ENCODE data around the gene SLC39A11. TPM values are rescaled to one million over a fixed set of nuclear protein-coding genes. Genes with fewer than 3 reads are reported as not detected.
A peak's percentile ranks its signal among the peaks of the same experiment; 100 is the strongest.

The SLC39A11 gene
- total RNA-seq, 1 experiment from 2014 or later: 56.1 TPM

GRCh38 chr17:72667096-72668063, 425.1 kb downstream of the SLC39A11 start:
- Histone ChIP-seq H3K36me3 (ENCODE audit: control insufficient read depth, insufficient read depth, low read length) (no peaks in the 10 kb centered on the region), H3K4me3 (ENCODE audit: low read depth in 2 of 2, low read length in 2 of 2) (no peak overlapping the region), H3K27me3 (ENCODE audit: control insufficient read depth, insufficient read depth, low read length) (no peaks in the 10 kb centered on the region), H3K27ac (ENCODE audit: low read length) (no peak overlapping the region), H3K4me1 (ENCODE audit: control insufficient read depth, insufficient read depth, low read length) (peaks cover 13% of the 10 kb centered on the region), H3K9me3 (ENCODE audit: control insufficient read depth, insufficient read depth, low read depth, low read length) (peaks cover 4% of the 10 kb centered on the region; the same call in 1 of the 2 replicates)
- POLR2A ChIA-PET: no interaction called here
- TF ChIP-seq POLR2AphosphoS5 (IDR thresholded peaks at IDR 0.05; ENCODE audit: low read depth, low read length) (no peak), REST (IDR thresholded peaks at IDR 0.05; ENCODE audit: insufficient read depth in 1 of 2, low read depth in 2 of 2, low read length in 1 of 2) (no peak), SIN3A (IDR thresholded peaks at IDR 0.05; ENCODE audit: borderline replicate concordance, insufficient read depth, low read depth, low read length) (no peak), TCF7L2 (IDR thresholded peaks at IDR 0.05; ENCODE audit: low read depth, low read length) (no peak)
- TF ChIP-seq, protein P1, sequence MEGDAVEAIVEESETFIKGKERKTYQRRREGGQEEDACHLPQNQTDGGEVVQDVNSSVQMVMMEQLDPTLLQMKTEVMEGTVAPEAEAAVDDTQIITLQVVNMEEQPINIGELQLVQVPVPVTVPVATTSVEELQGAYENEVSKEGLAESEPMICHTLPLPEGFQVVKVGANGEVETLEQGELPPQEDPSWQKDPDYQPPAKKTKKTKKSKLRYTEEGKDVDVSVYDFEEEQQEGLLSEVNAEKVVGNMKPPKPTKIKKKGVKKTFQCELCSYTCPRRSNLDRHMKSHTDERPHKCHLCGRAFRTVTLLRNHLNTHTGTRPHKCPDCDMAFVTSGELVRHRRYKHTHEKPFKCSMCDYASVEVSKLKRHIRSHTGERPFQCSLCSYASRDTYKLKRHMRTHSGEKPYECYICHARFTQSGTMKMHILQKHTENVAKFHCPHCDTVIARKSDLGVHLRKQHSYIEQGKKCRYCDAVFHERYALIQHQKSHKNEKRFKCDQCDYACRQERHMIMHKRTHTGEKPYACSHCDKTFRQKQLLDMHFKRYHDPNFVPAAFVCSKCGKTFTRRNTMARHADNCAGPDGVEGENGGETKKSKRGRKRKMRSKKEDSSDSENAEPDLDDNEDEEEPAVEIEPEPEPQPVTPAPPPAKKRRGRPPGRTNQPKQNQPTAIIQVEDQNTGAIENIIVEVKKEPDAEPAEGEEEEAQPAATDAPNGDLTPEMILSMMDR (IDR thresholded peaks at IDR 0.05): no peak
- in situ Hi-C loops (cut with HindIII; ENCODE audit: low pct_unique_long_range_greater_than_20kb, low sequenced_read_pairs) (no loop called here), intact Hi-C loops (cut with micrococcal nuclease; ENCODE audit: unreplicated experiment) (no loop called here)
- DNase-seq (ENCODE audit: low read depth, low spot score) (no peak), ATAC-seq (peak; percentile 39)
- no TSS peak for BruUV-seq (replicated peaks)
- CTCF ChIA-PET: no interaction called here

DNA sequence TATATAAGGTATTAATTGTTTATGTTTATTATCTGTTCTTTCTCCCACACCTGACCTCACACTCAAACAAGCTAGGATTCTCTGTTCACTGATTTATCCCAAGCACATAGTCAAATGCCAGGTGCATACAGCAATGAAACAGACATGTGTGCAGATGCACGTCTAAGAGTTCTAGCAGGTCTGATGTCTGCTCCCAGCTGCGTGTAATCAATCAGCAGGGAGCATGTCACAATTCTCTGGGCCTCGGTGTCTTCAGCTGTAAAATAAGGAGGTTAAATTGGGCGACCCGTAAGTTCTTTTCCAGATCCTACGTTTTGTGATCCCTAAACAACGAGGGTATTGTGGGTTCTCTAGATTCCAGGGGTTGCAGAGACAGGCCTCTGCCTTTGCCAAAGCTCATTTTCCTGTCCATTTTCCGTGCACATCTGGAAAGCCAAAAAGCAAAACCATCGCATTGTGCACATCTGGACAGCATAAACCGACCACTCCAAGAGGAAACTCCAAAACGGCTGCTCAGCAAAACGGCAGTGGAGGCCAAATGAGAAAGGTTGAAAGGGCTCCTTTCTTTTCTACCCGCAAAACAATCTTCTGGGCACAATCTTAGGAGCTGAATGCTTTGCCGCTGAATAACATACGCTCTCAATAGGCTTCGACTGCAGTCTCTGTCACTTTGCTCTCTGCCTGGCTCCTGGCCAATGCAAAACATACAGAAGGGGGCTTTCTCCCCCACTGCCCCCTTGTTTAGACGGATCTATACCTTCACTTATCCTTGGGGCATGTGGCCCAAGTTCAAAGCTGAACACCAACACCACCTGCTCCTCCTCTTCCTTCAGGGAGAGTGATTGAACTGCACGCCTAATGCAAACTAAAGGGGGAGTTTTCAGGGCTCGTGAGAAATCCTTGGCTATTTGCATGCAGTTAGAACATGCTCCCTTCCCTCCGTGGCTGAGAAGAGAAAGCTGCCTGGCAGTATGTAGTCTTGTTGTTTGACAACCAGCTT, 426.3 kb downstream of the SLC39A11 start:
- in situ Hi-C loops (cut with HindIII; ENCODE audit: low pct_unique_long_range_greater_than_20kb, low sequenced_read_pairs): no loop called here
- ChIA-PET CTCF (no interaction called here), POLR2A (interaction anchor here (0.5 to 0.6 kb wide), 2 partner anchors 14 to 18 kb away, joined by 3 to 14 read pairs; no protein-coding TSS in a partner anchor)
- no peaks in the 10 kb centered on the region for H3K27me3 ChIP-seq (ENCODE audit: control insufficient read depth, insufficient read depth, low read length)
- ATAC-seq (peak; percentile 46; the same call in 1 of the 2 replicates), DNase-seq (ENCODE audit: low read depth, low spot score) (no peak)
- H3K4me3 ChIP-seq (ENCODE audit: low read depth in 2 of 2, low read length in 2 of 2): no peak overlapping the region
- no TSS peak for BruUV-seq (replicated peaks)
- H3K27ac ChIP-seq (ENCODE audit: low read length): peak overlapping the region; percentile 45
- no peaks in the 10 kb centered on the region for H3K36me3 ChIP-seq (ENCODE audit: control insufficient read depth, insufficient read depth, low read length)
- peaks cover 4% of the 10 kb centered on the region; the same call in 1 of the 2 replicates for H3K9me3 ChIP-seq (ENCODE audit: control insufficient read depth, insufficient read depth, low read depth, low read length)
- TF ChIP-seq, protein P1 (IDR thresholded peaks at IDR 0.05): no peak
- TF ChIP-seq REST (IDR thresholded peaks at IDR 0.05; ENCODE audit: insufficient read depth in 1 of 2, low read depth in 2 of 2, low read length in 1 of 2): no peak
- no peak for TF ChIP-seq SIN3A (IDR thresholded peaks at IDR 0.05; ENCODE audit: borderline replicate concordance, insufficient read depth, low read depth, low read length)
- TF ChIP-seq TCF7L2 (IDR thresholded peaks at IDR 0.05; ENCODE audit: low read depth, low read length): no peak
- no peak for TF ChIP-seq POLR2AphosphoS5 (IDR thresholded peaks at IDR 0.05; ENCODE audit: low read depth, low read length)
- H3K4me1 ChIP-seq (ENCODE audit: control insufficient read depth, insufficient read depth, low read length): peaks cover 21% of the 10 kb centered on the region
- intact Hi-C loops (cut with micrococcal nuclease; ENCODE audit: unreplicated experiment): no loop called here

Data from Panc1 (cell line).